Heart left ventricle (tissue), 13 donors: ENCODE results near the gene CCDC185.

ENCODE experiments used
- CTCF ChIP-seq, 12 donors: fragments of 200-600 bp; sonication (generic) in 4 of 12; IDR thresholded peaks; one replicate each; pipeline versions ENCODE4 v1.5.0 to v1.8.0; 2018 to 2022; ENCODE audit warnings: antibody characterized with exemption in 12 of 12, mild to moderate bottlenecking in 5 of 12
- POLR2A ChIP-seq, 2 donors: fragments of 450-650 bp; IDR thresholded peaks; one replicate each; pipeline ENCODE4 v1.6.1; 2017; ENCODE audit warnings: antibody characterized with exemption in 2 of 2, mild to moderate bottlenecking in 2 of 2, moderate library complexity in 2 of 2
- donor health status: ischemic (EF 13 %, LVEDD 7.1; RV severe dilation, severe dysfunction).
- donor health status: DM: no; HTN: yes; CAD: no.
- donor health status: DM: no; HTN: no; CAD: no.
- donor health status: ischemic (EF 25% LVEDD 6.9; RV normal size, moderate dysfunction).
- donor health status: ischemic (EF 25% LVEDD 5.7; RV mildly dilated, moderate dysfunction).
- donor health status: ischemic (EF 35%, LVEDD 5.7; RV mildly dilated, moderate dysfunction).
- donor health status: nonischemic (EF 11% LVEDD 7.7; RV severe dilation, severe dysfunction).
- donor health status: DM: yes; HTN: yes; CAD: no.
- donor health status: PGD.
- donor health status: ischemic (EF 29% LVEDD 5.4; RV normal size, mild dysfunction).
- donor health status: nonischemic (EF 23%, LVEDD 6.1; RV moderate dilation, normal function).

GRCh38 chr1:223429821-223430220, 36.6 kb downstream of the CCDC185 start:
- TF ChIP-seq POLR2A (IDR thresholded peaks at IDR 0.05) (no peak), CTCF (IDR thresholded peaks at IDR 0.05) (no peak)
